AML-193 (cell line): Measurements from ENCODE around the gene SCARF2.
"Not testable (repeated sequence)": the region's sequence is repeated elsewhere in the genome, so short reads cannot be mapped to it uniquely, and the experiment has no call there.

Experiments used
- DNase-seq, 2 experiments: peaks; one replicate each; lab custom pipeline; 2025; lab: John Stamatoyannopoulos, UW

SCARF2 gene

GRCh38 chr22:20428496-20429253 is 8.9 kb downstream of the SCARF2 start:
- no peak for DNase-seq

GRCh38 chr22:20427945-20428417 is 9.6 kb downstream of the SCARF2 start:
- DNase-seq, result no peak

GRCh38 chr22:20427104-20427944 is 10.3 kb downstream of the SCARF2 start:
- no peak for DNase-seq

GRCh38 chr22:20426259-20426615 is 11.4 kb downstream of the SCARF2 start:
- no peak for DNase-seq

GRCh38 chr22:20425566-20426258 is 11.9 kb downstream of the SCARF2 start:
- no peak for DNase-seq

- DNase-seq, result no peak
Measured at GRCh38 chr22:20424932-20425565, 12.6 kb downstream of the SCARF2 start.

GRCh38 chr22:20424568-20424931 is 13.1 kb downstream of the SCARF2 start:
- DNase-seq, result no peak

GRCh38 chr22:20423906-20424551 is 13.6 kb downstream of the SCARF2 start:
- DNase-seq, result no peak

GRCh38 chr22:20423008-20423905 is 14.4 kb downstream of the SCARF2 start:
- DNase-seq, result no peak

- no peak for DNase-seq
Measured at GRCh38 chr22:20422271-20423007, 15.2 kb downstream of the SCARF2 start.

- DNase-seq, result no peak
Measured at GRCh38 chr22:20421507-20421874, 16.1 kb downstream of the SCARF2 start.

- DNase-seq, result no peak
Measured at GRCh38 chr22:20420157-20420842, 17.3 kb downstream of the SCARF2 start.

GRCh38 chr22:20419664-20419951 is 18.0 kb downstream of the SCARF2 start:
- no peak for DNase-seq

GRCh38 chr22:20418211-20418788 is 19.3 kb downstream of the SCARF2 start:
- peak; percentile 28 to 51 for DNase-seq

GRCh38 chr22:20415699-20416098 is 21.9 kb downstream of the SCARF2 start:
- not testable (repeated sequence) for DNase-seq

- not testable (repeated sequence) for DNase-seq
Measured at GRCh38 chr22:20415241-20415640, 22.4 kb downstream of the SCARF2 start.

GRCh38 chr22:20414450-20414849 is 23.2 kb downstream of the SCARF2 start:
- DNase-seq, result no peak

- no peak for DNase-seq
Measured at GRCh38 chr22:20414059-20414440, 23.6 kb downstream of the SCARF2 start.
